HepG2 (cell line): ENCODE data around the gene KCNMA1. TPM values are rescaled to one million over a fixed set of nuclear protein-coding genes. Genes with fewer than 3 reads are reported as not detected.

Experiments
- ATAC-seq: fragments of 200-7000 bp; cut with Tn5 transposase; 3 replicates; pipeline ENCODE4 v1.9.1; 2020; ENCODE audit warnings: mild to moderate bottlenecking, moderate library complexity
- BruUV-seq: library from RNA; stranded (reverse); fragments of 400-500 nt; replicated peaks from 2 replicates; lab custom pipeline; 2021; lab: Mats Ljungman, UMichigan
- CTCF ChIA-PET: fragments of 300-600 bp; formaldehyde crosslinking; extraction: SDS; loops from one replicate; lab custom pipeline; 2021; ENCODE audit warnings: low total read pairs, inconsistent platforms, low intra/inter-chr PET ratio; lab: Yijun Ruan, JAX
- POLR2A ChIA-PET: fragments of 350-600 bp; sonication (Branson Sonifier 250); formaldehyde crosslinking; loops from one replicate; lab custom pipeline; 2020; ENCODE audit warnings: antibody characterized with exemption, inconsistent platforms; lab: Yijun Ruan, JAX
- DNase-seq: peaks from one replicate; pipeline ENCODE4 v3.0.0-alpha.2; 2015; ENCODE audit warnings: low spot score
- FAIRE-seq: peaks from 3 replicates; lab custom pipeline; 2011; peaks lifted over from hg19 to GRCh38; lab: Jason Lieb, UNC
- H2AFZ ChIP-seq: one replicate; pipeline ENCODE4 v1.6.1; 2011; ENCODE audit warnings: low read length, inconsistent platforms
- H3K27ac ChIP-seq: fragments of 300-600 bp; 3 replicates; pipeline ENCODE4 v1.8.0; 2011; ENCODE audit warnings: mixed run types, mild to moderate bottlenecking, mixed read lengths, low read length, inconsistent platforms; ENCODE audit not compliant: insufficient read depth; ENCODE audit errors: extremely low read length
- H3K27me3 ChIP-seq, 2 experiments: fragments of 200-600 bp in 1 of 2; 2 replicates in 1 of 2; 3 replicates in 1 of 2; pipeline versions ENCODE4 v1.6.0 to v1.8.0; 2011; ENCODE audit warnings: low read length in 2 of 2, mild to moderate bottlenecking in 2 of 2, moderate library complexity in 2 of 2, inconsistent platforms in 1 of 2; ENCODE audit not compliant: insufficient read depth in 2 of 2, control insufficient read depth in 1 of 2
- H3K36me3 ChIP-seq, 2 experiments: fragments of 200-600 bp in 1 of 2; replicated peaks in 1 of 2; 2 replicates in 1 of 2; 3 replicates in 1 of 2; pipeline versions ENCODE4 v1.5.1 to v1.8.0; 2011; ENCODE audit warnings: low read length in 2 of 2, inconsistent platforms in 1 of 2; ENCODE audit not compliant: insufficient read depth in 2 of 2, control insufficient read depth in 1 of 2
- H3K4me1 ChIP-seq: 2 replicates; pipeline ENCODE4 v1.5.1; 2012; ENCODE audit warnings: low read length, inconsistent platforms; ENCODE audit not compliant: insufficient read depth
- H3K4me2 ChIP-seq: 2 replicates; pipeline ENCODE4 v1.6.0; 2011; ENCODE audit warnings: low read depth, low read length, inconsistent platforms
- H3K4me3 ChIP-seq, 3 experiments: fragments of 200-600 bp in 1 of 3; sonication (generic), shearing (Covaris generic) in 1 of 3; replicated peaks in 1 of 3; 2 replicates each; pipeline ENCODE4 v1.5.1; 2011 to 2016; ENCODE audit warnings: low read length in 3 of 3, inconsistent platforms in 2 of 3, low read depth in 2 of 3, mild to moderate bottlenecking in 2 of 3, control low read depth in 1 of 3, mixed read lengths in 1 of 3; ENCODE audit not compliant: insufficient read depth in 1 of 3
- H3K79me2 ChIP-seq: one replicate; pipeline ENCODE4 v1.6.1; 2011; ENCODE audit warnings: low read length, inconsistent platforms; ENCODE audit not compliant: insufficient read depth
- H3K9ac ChIP-seq: 2 replicates; pipeline ENCODE4 v1.6.0; 2011; ENCODE audit warnings: mild to moderate bottlenecking, low read depth, low read length, inconsistent platforms; ENCODE audit not compliant: insufficient read depth
- H3K9me3 ChIP-seq: 2 replicates; pipeline ENCODE4 v1.5.1; 2012; ENCODE audit warnings: mild to moderate bottlenecking, low read length
- H4K20me1 ChIP-seq: 2 replicates; pipeline ENCODE4 v1.6.0; 2011; ENCODE audit warnings: inconsistent platforms, mild to moderate bottlenecking, low read length, moderate library complexity; ENCODE audit not compliant: insufficient read depth
- ATM ChIP-seq: fragments of 450-650 bp; IDR thresholded peaks from 2 replicates; pipeline ENCODE4 v1.7.1; 2017; ENCODE audit warnings: mild to moderate bottlenecking, borderline replicate concordance
- JARID2 ChIP-seq: sonication (generic); formaldehyde crosslinking; IDR thresholded peaks from 2 replicates; pipeline ENCODE4 v1.8.1; 2023; ENCODE audit warnings: missing genetic modification reagents, inconsistent platforms; ENCODE audit not compliant: insufficient replicate concordance
- KAT8 ChIP-seq: IDR thresholded peaks from 2 replicates; pipeline ENCODE4 v1.6.1; 2016; ENCODE audit warnings: missing genetic modification reagents, missing compliant biosample characterization
- KDM3A ChIP-seq: IDR thresholded peaks from 2 replicates; pipeline ENCODE4 v1.6.1; 2018; ENCODE audit warnings: low read depth, missing compliant biosample characterization
- NFIC ChIP-seq: IDR thresholded peaks from 2 replicates; pipeline ENCODE4 v1.6.1; 2012; ENCODE audit warnings: mild to moderate bottlenecking, low read length, inconsistent platforms
- REPIN1 ChIP-seq: sonication (generic); formaldehyde crosslinking; IDR thresholded peaks from 2 replicates; pipeline ENCODE4 v1.8.0; 2022; ENCODE audit warnings: missing genetic modification reagents, low read depth, mild to moderate bottlenecking, borderline replicate concordance
- ZNF777 ChIP-seq: sonication (generic); formaldehyde crosslinking; IDR thresholded peaks from 2 replicates; pipeline ENCODE4 v1.4.0; 2020; ENCODE audit warnings: missing genetic modification reagents
- WGBS: methylation state at CpG from one replicate; pipeline ENCODE4 v1.1.6; 2017; ENCODE audit warnings: low lambda C conversion rate; 5-methylcytosine and 5-hydroxymethylcytosine counted together
- in situ Hi-C: cut with HindIII; loops from 2 replicates; pipeline ENCODE4 v1.10.0; 2017; ENCODE audit warnings: low pct_unique_long_range_greater_than_20kb; ENCODE audit not compliant: extremely low pct_ligation_motif_present
- intact Hi-C: fragments of 100-400 bp; cut with micrococcal nuclease; formaldehyde crosslinking; loops from one replicate; pipeline ENCODE4 v1.10.0; 2022; ENCODE audit not compliant: unreplicated experiment
- polyA plus RNA-seq, 8 experiments: library from polyadenylated mRNA; depleted of rRNA in 3 of 8; stranded (reverse) in 7 of 8; unstranded in 1 of 8; fragments of >200 nt; fragmentation: Illumina TruSeq in 4 of 8; extraction: Trizol in 4 of 8; gene quantifications; 2 replicates each; pipeline versions ENCODE4 v1.2.1 to v1.2.3, GENCODE V29; 2011 to 2016; ENCODE audit warnings: low read depth in 4 of 8, missing spikeins in 1 of 8, mixed read lengths in 1 of 8; ENCODE audit not compliant: insufficient read depth in 1 of 8
- total RNA-seq, 5 experiments: library from RNA; depleted of rRNA; stranded (reverse); fragments of >200 nt; fragmentation: Illumina TruSeq; extraction: Trizol; gene quantifications; 2 replicates each; pipeline ENCODE4 v1.2.3, GENCODE V29; 2016; ENCODE audit warnings: low read depth in 1 of 5
- TF ChIP-seq, protein P1 (sequence below): sonication (generic); formaldehyde crosslinking; IDR thresholded peaks from 2 replicates; pipeline ENCODE4 v1.5.0; 2020; ENCODE audit warnings: mild to moderate bottlenecking, missing genetic modification reagents, borderline replicate concordance
- TF ChIP-seq, protein P2 (sequence below): sonication (generic); formaldehyde crosslinking; IDR thresholded peaks from 2 replicates; pipeline ENCODE4 v1.5.1; 2020; ENCODE audit warnings: mild to moderate bottlenecking, moderate library complexity, missing genetic modification reagents
- TF ChIP-seq, protein P3 (sequence below): IDR thresholded peaks from 2 replicates; pipeline ENCODE4 v1.6.1; 2016; ENCODE audit warnings: low read depth, borderline replicate concordance
- TF ChIP-seq, protein P4 (sequence below): sonication (generic); formaldehyde crosslinking; IDR thresholded peaks from 2 replicates; pipeline ENCODE4 v1.9.0; 2022; ENCODE audit warnings: missing genetic modification reagents, mild to moderate bottlenecking, borderline replicate concordance
- TF ChIP-seq, protein P5 (sequence below): sonication (generic); formaldehyde crosslinking; IDR thresholded peaks from 2 replicates; pipeline ENCODE4 v1.5.0; 2020; ENCODE audit warnings: missing genetic modification reagents, mild to moderate bottlenecking, borderline replicate concordance

Gene KCNMA1
- total and polyA plus RNA-seq, 2 of the 13 experiments (the other 11 are each of a cell fraction or from before 2014, with no cell fraction given): 0.02 TPM; not detected in 1

DNA sequence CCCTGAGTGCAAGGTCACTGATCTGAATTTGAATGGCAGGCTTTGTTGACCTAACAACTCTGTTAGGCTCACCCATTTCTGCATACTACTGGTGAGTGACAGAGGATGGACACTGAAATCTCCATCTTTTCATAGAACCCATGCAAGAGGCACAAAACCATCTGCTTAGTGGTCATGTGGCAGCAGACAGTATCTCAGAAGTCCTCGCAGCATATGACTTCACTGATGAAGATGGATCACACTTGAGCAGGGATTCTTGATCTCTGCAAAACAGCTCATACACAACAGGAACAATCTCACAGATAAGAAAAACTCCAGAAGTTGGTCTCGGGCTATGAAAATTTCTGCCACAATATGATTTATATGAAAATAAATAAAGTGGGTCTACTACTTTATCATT lies 487.9 kb downstream of the KCNMA1 start:
- Histone ChIP-seq H3K9ac (no peak overlapping the region), H4K20me1 (no peaks in the 10 kb centered on the region), H3K9me3 (no peaks in the 10 kb centered on the region), H3K36me3 (no peaks in the 10 kb centered on the region), H3K4me2 (no peak overlapping the region), H2AFZ (no peak overlapping the region), H3K4me1 (no peaks in the 10 kb centered on the region), H3K4me3 (no peak overlapping the region), H3K27me3 (no peaks in the 10 kb centered on the region), H3K79me2 (no peaks in the 10 kb centered on the region), H3K27ac (no peak overlapping the region)
- no peak for FAIRE-seq
- ChIA-PET POLR2A (no interaction called here), CTCF (no interaction called here)
- 0% methylated on average over 2 of the region's 2 CpGs for WGBS
- intact Hi-C loops (no loop called here), in situ Hi-C loops (no loop called here)
- no TSS peak for BruUV-seq
- no peak for ATAC-seq
- DNase-seq: no peak
- TF ChIP-seq, protein P1, sequence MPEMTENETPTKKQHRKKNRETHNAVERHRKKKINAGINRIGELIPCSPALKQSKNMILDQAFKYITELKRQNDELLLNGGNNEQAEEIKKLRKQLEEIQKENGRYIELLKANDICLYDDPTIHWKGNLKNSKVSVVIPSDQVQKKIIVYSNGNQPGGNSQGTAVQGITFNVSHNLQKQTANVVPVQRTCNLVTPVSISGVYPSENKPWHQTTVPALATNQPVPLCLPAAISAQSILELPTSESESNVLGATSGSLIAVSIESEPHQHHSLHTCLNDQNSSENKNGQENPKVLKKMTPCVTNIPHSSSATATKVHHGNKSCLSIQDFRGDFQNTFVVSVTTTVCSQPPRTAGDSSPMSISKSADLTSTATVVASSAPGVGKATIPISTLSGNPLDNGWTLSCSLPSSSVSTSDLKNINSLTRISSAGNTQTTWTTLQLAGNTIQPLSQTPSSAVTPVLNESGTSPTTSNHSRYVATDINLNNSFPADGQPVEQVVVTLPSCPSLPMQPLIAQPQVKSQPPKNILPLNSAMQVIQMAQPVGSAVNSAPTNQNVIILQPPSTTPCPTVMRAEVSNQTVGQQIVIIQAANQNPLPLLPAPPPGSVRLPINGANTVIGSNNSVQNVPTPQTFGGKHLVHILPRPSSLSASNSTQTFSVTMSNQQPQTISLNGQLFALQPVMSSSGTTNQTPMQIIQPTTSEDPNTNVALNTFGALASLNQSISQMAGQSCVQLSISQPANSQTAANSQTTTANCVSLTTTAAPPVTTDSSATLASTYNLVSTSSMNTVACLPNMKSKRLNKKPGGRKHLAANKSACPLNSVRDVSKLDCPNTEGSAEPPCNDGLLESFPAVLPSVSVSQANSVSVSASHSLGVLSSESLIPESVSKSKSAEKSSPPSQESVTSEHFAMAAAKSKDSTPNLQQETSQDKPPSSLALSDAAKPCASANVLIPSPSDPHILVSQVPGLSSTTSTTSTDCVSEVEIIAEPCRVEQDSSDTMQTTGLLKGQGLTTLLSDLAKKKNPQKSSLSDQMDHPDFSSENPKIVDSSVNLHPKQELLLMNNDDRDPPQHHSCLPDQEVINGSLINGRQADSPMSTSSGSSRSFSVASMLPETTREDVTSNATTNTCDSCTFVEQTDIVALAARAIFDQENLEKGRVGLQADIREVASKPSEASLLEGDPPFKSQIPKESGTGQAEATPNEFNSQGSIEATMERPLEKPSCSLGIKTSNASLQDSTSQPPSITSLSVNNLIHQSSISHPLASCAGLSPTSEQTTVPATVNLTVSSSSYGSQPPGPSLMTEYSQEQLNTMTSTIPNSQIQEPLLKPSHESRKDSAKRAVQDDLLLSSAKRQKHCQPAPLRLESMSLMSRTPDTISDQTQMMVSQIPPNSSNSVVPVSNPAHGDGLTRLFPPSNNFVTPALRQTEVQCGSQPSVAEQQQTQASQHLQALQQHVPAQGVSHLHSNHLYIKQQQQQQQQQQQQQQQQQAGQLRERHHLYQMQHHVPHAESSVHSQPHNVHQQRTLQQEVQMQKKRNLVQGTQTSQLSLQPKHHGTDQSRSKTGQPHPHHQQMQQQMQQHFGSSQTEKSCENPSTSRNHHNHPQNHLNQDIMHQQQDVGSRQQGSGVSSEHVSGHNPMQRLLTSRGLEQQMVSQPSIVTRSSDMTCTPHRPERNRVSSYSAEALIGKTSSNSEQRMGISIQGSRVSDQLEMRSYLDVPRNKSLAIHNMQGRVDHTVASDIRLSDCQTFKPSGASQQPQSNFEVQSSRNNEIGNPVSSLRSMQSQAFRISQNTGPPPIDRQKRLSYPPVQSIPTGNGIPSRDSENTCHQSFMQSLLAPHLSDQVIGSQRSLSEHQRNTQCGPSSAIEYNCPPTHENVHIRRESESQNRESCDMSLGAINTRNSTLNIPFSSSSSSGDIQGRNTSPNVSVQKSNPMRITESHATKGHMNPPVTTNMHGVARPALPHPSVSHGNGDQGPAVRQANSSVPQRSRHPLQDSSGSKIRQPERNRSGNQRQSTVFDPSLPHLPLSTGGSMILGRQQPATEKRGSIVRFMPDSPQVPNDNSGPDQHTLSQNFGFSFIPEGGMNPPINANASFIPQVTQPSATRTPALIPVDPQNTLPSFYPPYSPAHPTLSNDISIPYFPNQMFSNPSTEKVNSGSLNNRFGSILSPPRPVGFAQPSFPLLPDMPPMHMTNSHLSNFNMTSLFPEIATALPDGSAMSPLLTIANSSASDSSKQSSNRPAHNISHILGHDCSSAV (CRISPR knock-in tag): no peak
- TF ChIP-seq NFIC (no peak), KAT8 (CRISPR knock-in tag) (no peak), ZNF777 (CRISPR knock-in tag) (no peak), ATM (no peak), KDM3A (CRISPR knock-in tag) (no peak), JARID2 (CRISPR knock-in tag) (no peak), REPIN1 (CRISPR knock-in tag) (no peak)
- TF ChIP-seq, protein P2, sequence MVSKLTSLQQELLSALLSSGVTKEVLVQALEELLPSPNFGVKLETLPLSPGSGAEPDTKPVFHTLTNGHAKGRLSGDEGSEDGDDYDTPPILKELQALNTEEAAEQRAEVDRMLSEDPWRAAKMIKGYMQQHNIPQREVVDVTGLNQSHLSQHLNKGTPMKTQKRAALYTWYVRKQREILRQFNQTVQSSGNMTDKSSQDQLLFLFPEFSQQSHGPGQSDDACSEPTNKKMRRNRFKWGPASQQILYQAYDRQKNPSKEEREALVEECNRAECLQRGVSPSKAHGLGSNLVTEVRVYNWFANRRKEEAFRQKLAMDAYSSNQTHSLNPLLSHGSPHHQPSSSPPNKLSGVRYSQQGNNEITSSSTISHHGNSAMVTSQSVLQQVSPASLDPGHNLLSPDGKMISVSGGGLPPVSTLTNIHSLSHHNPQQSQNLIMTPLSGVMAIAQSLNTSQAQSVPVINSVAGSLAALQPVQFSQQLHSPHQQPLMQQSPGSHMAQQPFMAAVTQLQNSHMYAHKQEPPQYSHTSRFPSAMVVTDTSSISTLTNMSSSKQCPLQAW (CRISPR knock-in tag): no peak
- TF ChIP-seq, protein P3, sequence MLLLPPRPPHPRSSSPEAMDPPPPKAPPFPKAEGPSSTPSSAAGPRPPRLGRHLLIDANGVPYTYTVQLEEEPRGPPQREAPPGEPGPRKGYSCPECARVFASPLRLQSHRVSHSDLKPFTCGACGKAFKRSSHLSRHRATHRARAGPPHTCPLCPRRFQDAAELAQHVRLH: no peak
- TF ChIP-seq, protein P4, sequence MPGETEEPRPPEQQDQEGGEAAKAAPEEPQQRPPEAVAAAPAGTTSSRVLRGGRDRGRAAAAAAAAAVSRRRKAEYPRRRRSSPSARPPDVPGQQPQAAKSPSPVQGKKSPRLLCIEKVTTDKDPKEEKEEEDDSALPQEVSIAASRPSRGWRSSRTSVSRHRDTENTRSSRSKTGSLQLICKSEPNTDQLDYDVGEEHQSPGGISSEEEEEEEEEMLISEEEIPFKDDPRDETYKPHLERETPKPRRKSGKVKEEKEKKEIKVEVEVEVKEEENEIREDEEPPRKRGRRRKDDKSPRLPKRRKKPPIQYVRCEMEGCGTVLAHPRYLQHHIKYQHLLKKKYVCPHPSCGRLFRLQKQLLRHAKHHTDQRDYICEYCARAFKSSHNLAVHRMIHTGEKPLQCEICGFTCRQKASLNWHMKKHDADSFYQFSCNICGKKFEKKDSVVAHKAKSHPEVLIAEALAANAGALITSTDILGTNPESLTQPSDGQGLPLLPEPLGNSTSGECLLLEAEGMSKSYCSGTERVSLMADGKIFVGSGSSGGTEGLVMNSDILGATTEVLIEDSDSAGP (CRISPR knock-in tag): no peak
- TF ChIP-seq, protein P5, sequence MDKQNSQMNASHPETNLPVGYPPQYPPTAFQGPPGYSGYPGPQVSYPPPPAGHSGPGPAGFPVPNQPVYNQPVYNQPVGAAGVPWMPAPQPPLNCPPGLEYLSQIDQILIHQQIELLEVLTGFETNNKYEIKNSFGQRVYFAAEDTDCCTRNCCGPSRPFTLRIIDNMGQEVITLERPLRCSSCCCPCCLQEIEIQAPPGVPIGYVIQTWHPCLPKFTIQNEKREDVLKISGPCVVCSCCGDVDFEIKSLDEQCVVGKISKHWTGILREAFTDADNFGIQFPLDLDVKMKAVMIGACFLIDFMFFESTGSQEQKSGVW (CRISPR knock-in tag): no peak
